Smooth muscle cell of the brain vasculature (primary cell): Measurements from ENCODE around the gene KAZN.

Experiments
- DNase-seq: peaks from one replicate; pipeline ENCODE4 v3.0.0-alpha.2; 2012; ENCODE audit warnings: low read depth, low spot score

Gene KAZN

DNA sequence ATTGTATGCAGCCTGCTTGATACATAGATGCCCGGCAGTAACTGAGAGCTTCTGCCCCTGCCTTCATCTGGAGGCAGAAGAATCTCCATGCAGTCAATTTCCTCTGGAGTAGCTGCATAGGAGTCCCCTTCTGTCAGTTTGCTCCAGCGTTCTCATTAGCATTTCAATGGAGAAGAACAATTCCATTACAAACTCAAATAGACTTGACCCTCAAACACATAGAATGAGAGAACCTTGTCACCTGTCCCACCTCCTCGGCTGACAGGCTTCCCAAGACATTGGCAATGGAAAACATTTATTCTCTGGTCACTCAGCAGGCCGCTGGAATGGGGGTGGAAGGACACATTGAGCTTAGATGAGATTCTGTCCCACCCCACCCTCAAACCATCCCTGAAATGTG, 509.4 kb downstream of the KAZN start:
- no peak for DNase-seq

DNA sequence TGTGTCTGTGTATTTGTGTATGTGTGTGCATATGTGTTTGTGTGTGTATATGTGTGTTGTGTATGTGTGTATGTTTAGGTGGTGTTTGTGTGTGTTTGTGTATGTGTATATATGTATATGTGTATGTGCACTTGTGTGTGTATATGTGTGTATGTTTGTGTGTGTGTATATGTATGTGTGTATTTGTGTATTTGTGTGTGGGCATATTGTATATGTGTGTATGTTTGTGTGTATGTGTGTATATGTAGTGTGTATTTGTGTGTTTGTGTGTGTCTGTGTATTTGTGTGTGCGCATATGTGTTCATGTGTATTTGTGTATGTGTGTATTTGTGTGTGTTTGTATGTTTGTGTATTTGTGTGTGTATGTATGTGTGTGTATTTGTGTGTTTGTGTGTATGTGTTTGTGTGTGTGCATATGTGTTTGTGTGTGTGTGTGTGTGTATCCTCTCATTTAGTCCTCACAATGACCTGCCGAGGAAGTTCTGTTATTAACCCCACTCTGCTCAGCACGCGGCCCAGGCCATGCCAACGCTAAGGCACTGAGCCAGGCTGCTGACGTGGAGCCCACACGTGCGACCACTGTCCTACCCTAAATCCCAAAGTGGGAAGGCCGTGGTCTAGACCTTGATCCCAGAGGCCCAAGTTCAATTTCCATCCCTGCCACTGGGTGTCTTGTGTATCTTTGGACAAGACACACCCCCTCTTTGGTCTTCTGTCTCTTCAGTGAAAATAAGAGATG, 511.8 kb downstream of the KAZN start:
- DNase-seq: no peak

DNA sequence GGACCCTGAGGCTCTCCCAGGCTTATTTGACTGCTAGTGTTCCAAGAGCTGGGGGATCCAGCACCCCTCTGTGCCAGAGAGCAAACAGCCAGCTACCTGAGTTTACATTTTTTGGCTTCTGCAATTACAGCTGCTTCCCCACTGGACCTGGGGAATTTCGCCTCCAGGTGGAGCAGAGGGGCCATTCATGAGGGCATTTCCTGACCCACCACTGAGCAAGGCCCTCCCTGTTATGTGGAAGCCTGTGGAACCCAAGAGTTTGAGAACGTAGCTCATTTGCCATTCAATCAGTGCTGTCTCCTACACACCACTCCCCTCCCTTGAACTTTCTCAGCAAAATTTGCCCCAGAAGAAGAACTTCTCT, 512.4 kb downstream of the KAZN start:
- DNase-seq: no peak

DNA sequence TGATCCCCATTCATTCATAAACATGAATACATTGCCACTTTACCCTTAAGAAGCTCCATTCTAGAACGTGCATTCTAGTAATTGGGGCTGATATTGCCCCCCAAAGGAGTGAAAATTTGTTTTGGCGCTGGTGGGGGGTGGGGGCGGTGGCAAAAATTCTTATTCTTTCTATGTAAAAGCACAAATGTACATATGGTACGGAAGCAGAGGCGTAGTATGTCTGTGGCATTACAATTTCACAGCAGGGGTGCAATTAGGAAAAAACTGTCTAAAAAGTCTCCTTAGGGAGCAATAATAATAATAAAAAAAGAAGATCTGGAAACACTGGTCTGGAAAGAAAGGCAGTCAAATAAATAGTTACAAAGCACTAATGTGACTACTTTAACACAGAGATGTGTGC, 514.7 kb downstream of the KAZN start:
- no peak for DNase-seq

DNA sequence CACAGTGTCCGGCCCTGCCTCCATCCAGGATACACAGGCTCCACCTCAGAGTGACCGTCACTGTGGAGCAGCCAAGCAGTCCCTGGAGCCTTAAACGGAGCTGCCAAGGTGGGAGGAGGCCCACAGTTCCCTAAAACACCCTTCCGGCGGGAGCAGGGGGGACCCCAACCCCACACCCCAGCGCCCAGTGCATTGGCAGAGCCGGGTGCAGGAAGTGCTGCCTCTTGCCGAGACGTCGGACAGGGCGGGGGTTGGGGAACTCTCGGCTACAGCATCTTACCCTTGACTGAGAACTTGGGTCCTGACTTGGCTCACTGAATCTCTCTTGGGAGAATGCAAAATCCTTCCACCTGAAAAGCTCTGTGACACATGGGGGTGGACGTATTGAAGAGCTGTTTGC, 516.4 kb downstream of the KAZN start:
- no peak for DNase-seq

DNA sequence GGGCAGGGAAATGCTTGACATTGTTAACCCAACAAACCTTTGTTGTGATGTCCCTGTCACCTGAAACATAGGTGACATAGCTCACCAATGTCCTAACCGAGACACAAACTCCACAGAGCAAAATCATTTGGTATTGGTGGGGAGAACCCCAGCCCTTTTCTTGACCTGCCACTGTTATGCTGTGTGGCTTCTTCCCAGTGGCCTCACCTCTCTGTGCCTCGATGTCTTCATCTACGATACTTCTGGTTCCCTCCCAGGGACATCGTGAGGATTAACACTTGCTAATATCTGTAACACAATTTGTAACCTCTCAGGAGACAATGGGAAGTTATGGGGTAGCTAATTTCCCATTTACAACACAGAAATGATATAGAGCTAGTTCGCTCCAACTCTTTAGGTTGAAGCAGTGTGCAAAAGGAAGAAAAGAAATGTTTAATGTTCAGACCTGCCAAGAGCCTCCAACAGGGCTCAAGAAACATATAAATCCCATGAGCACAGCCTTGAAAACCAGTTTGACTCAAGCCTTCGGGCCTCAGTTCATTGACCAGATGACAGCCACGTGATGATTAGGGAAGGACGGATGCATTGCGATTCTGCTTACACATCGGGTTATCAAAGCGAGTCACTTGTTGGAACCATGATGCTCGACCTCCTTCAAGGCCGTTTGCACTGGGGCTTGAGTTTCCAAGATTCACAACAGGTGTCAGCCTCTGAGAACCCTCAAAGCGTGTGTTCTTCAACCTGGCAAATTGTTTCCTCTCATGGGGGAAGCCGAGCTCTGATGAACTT, 517.3 kb downstream of the KAZN start:
- no peak for DNase-seq

DNA sequence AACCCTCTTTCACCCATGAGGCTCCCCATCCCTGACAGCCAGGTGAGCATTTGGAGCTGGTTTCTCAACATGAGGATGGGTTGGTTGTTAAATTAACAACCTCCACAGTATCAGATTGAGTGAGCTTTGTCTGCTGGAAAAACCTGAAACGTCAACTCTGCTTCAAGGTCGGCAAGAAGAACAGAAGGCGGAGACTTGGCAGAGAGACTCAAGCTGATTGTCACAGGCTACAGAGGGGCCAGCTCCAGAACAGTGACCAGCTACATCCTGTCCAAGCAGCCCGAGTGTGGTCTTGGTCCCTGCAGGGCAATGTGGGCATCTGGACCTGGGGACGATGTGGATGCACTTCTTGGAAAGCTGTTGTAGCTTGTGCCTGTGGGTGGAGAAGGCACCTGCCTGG, 518.5 kb downstream of the KAZN start:
- DNase-seq: no peak

DNA sequence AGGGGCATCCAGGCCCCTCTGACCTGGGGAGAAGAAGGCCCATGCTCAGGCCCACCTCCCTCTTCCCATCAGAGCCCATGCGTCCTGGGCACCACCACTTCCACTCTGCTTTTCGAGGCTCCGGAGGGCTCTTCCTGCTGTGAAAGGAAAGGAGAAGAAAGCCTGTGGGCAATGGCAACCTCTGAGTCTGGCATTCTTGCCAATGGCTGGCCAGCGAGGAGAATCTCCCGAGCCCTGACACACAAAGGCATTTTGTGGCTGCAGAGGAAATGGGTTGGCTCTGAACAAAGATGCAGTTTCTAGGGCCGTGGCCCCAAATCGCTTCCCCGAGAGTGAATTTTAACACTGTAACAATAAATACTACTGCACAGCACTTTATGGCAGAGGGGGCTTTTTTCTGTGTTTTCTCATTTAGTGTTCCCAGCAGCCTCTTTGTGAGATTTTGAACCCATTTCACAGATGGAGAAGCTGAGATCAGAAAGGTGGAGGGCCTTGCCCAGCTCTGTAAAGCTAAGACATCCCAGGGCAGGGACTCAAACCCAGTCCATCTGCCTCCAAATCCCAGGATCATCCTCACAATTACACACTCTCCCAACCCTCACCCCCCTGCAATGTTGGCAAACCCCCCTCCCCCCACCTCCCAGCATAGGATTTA, 519.3 kb downstream of the KAZN start:
- no peak for DNase-seq

DNA sequence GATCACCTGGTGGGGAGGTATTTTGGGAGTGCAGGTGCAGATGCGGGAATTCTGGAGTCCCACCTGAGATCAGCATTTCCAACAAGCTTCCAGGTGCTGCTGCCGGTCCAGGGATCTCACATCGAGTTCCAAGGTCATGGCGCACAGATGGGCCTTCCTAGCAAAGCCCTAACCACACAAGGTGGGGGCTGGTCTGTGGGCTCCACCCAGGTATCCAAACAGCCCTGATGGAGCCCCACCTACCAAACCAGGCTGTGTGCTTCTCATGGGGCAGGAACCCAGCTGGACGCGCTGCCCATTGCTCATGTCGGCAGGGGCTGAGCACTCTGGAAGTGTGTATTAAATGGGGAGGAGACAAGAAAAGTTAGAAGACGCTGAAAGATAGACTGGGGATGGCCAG, 520.1 kb downstream of the KAZN start:
- no peak for DNase-seq

DNA sequence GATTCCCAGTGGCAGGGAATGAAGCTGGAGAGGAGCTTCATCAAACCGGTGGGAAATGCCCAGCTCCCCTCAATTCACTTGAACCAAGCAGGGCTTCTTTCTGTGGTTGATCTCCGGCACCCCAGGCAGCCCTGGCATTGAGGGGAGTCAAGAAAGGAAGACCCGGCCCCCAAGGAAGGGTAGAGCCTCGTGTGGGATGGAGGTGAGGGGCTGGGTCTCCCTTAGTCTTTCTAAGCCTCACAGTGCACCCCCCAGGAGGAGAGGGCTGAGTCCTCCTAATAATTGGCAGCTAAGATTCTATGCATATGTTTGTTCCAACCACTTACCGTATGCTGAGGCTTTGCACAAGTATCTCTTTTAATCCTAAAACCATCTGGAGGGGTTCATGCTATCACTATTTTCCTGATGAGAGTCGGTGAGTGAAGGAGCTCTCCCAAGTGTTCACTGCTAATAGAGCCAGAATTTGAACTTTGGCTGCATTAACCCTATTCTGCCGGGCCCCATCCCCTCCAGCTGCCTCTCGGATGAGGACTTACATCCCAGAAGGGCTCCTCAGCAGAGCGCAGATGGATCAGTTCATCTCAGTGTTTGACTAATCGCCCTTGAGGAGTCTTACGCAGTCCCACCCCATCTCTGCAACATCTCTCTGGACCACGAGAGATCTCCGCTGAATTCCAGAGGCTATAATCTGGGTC, 521.9 kb downstream of the KAZN start:
- DNase-seq: no peak

DNA sequence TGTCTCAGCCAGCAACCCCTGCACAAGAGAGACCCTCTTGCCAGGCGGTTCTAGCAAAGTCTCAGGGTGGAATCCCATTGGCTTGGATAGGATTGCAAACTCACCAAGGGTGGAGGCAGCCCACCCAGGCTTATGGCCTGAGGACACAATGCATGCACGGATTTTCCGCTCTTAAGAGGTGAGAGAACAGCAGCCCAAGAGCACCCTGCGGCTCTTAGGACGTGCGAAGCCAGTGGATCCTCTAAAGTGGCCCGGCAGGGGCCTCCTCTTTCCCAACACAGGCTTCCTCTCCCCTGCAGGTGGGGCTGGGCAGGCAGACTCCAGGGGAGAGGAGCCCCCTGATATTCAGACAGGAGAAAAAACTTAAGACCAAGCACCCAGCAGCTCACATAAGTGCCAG, 523.8 kb downstream of the KAZN start:
- DNase-seq: no peak

DNA sequence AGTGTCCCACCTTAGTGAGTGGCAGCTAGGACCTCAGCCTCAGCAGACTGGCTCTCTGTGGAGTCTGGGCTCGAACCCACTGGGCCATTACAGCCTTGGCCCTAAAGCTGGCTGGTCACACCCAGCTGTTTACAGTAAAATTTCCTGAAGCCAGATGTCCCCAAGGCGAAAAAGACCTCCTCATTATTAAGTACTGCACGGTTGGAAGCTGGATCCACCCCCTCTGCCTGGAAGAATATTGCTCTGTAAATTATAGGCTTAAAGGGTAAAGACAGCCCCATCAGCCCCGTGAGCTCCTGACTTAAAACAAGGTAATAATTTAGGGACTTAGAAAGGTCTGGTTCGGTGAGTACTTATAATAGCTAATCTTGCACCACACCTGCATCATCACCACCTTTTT, 524.8 kb downstream of the KAZN start:
- no peak for DNase-seq

DNA sequence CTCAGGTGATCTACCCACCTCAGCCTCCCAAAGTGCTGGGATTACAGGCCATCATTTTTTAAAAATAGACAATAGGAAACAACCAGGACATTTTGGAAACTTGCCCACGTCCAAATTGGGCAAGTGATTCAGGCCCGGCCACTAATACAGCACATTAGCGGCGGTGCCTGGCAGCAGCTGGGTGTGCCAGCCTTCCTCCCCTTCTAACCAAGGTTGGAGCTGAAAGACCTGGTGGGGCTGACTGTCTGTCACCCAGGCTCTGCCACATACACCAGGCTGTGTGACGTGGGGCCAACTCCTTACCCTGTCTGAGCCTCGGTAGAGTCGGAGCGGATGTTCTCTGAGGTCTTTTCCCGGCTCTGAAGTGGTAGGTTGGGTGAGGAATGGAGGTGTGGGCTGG, 525.4 kb downstream of the KAZN start:
- no peak for DNase-seq

DNA sequence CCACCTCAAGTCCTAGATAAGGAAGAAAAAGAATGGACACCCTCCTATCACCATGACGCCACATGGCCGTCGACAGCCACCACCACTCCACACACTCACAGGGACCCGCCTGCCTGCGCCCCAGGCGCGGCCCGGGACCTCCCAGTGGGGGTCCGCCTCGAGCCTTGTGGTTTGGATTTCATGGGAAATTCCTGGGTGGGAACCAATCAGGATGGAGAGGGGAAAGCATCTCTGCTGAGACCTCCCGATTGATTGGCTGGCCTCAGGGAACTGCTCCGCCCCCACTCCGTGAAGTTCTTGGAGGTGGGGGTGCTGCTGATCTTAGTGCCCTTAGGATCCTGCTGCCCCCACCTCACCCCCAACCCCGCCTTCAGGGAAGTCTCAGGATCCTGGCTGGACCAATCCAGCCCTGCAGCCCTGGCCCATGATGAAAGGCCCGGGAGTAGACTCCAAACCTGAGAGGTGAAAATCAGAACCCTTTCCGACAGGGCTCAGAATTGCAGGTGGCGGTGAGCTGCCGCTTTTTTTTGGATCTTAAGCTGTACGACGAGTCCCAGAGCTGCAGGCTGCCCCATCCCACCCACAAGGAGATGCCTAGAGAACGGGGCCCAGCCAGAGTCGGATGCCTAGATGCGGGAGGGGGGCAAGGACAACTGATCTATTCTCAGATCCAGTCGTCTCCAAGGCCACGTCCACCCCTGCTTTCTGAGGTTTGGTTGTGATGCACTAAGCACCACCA, 526.0 kb downstream of the KAZN start:
- no peak for DNase-seq

DNA sequence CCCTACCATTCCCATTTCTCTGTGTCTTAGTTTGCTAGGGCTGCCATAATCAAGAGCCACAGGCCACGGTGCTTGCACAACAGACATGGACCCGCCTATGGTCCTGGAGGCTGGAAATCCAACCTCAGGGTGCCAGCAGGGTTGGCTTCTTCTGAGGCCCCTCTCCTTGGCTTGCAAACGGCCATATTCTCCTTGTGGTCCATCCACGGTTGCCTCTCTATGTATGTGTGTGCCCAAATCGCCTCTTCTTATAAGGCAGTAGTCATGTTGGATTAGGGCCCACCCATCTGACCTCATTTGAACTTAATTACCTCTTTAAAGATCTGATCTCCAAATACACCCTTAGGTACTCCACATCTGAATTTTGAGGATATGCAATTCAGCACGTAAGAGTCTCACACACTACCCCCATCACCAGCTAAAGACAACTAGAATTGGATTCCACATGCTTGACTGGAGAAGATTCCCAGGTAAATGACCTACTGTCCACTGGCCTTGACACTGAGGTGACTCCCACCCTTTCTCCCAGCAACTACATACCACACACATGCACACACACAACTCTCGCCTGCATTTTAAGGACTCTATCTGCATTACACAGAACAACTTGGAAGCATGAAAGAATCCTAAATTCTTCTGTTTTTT, 526.7 kb downstream of the KAZN start:
- DNase-seq: no peak

DNA sequence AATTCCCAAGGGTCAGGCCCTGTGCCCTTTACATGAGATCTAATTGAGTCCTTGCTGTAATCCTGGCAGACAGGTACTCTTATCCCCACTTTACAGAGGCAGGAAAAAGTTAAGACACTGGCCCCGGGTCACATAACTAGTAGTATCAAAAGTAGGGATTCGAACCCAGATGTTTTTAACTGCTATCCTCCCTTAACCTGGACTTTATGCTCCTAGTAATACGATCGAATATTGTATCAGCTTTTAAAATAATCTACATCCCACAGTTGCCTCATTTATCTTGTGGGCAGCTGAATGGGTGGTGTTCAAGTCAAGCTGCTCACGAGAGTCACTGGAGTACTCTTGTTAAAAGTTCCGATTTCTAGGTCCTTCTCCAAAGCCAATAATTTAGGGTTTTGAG, 529.6 kb downstream of the KAZN start:
- DNase-seq: no peak

DNA sequence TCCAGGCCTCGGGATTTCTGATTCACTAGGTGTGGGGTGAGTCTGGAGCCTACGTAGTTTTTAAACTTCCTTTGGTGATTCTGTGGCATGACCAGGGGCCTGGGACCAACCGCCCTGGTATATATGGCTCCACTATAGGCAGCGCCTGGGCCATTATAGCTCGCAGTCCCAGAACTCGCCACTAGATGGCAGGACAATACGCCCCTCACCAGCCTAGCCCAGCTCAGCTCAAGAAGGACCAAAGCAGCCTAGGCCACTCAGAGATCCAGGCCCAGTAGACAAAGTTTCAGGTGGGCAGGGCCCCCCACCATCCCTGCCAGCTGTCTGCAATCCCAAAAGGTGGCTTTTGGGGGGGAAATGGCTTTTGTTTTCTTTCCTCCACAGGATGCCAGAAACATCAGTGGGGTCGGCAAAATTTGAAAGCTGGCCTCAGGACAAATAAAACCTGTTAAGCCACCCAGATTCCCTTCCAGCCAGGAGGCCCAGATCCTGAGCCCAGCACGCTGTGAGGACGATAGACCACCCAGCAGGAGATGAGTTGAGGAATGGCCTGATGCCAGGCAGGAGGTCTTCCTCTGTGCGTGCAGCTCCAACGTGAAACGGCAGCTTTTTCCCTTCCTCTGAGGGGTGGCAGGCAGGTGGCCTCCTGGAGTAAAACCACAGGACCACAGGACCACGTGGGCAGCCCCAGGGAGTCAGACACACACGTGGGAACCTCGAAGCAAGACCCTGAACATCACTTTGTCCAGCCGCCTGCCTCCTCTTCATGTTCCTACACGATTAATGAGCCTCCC, 530.2 kb downstream of the KAZN start:
- DNase-seq: peak; percentile 40

DNA sequence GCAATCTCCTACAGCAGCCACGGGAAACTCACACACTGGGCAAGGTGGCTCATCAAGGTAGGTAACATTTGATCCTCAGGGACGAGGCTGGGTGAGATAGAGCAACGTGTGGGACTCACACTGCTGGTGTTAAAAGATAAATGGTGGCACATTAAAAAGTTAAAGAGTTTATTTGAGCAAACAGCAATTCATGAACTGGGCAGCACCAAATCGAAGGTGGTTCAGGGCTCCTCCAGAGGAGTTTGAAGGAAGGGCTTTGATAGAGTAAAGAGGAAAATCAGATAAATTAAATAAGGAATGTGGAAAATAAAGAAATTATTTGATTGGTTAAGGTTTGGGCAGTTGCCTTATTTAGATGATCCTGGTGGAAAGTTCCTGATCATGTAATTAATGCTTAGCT, 531.5 kb downstream of the KAZN start:
- no peak for DNase-seq

DNA sequence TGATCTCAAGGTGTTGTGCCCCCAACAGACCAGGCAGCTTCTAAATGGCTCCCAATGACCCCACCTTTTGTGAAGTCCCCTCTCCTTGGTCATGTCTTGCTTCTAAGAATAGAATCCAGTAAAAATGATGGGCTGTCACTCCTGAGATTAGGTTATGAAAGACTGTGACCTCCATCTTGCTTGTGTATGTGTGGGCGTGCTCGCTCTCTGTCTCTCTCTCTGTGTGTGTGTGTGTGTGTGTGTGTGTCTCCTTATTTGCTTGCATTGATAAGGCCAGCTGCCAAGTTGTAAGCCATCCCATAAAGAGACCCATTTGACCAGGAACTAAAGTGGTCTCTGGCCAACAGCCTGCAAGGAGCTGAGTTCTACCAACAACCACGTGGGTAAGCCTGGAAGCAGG, 532.1 kb downstream of the KAZN start:
- DNase-seq: no peak

DNA sequence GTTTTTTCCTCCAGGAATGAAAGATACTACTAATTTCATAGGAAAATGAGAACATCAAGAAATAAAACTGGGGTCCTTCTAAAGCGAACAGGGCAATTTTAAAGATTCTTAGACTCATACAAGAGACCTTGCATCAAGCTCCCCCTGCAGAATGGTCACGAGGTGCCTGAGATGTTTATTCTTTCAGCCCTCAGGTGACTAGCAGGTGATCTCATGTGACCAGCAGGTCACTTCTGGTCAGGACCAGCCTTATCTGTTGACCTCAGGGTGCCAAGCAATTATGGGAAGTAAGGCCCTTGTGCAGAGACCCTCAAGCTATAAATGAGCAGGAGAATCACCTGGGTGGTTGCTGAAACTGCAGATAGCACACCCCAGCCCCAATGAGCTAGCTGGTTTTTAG, 534.5 kb downstream of the KAZN start:
- no peak for DNase-seq
